HepG2 (cell line): ENCODE measurements around the gene TMEM222. TPM values are rescaled to one million over a fixed set of nuclear protein-coding genes. Genes with fewer than 3 reads are reported as not detected.

Source experiments
- ATAC-seq: fragments of 200-7000 bp; cut with Tn5 transposase; 3 replicates; pipeline ENCODE4 v1.9.1; 2020; ENCODE audit warnings: mild to moderate bottlenecking, moderate library complexity
- BruUV-seq: library from RNA; stranded (reverse); fragments of 400-500 nt; replicated peaks from 2 replicates; lab custom pipeline; 2021; lab: Mats Ljungman, UMichigan
- CTCF ChIA-PET: fragments of 300-600 bp; formaldehyde crosslinking; extraction: SDS; loops from one replicate; lab custom pipeline; 2021; ENCODE audit warnings: low total read pairs, inconsistent platforms, low intra/inter-chr PET ratio; lab: Yijun Ruan, JAX
- POLR2A ChIA-PET: fragments of 350-600 bp; sonication (Branson Sonifier 250); formaldehyde crosslinking; loops from one replicate; lab custom pipeline; 2020; ENCODE audit warnings: antibody characterized with exemption, inconsistent platforms; lab: Yijun Ruan, JAX
- DNase-seq: peaks from one replicate; pipeline ENCODE4 v3.0.0-alpha.2; 2015; ENCODE audit warnings: low spot score
- FAIRE-seq: peaks from 3 replicates; lab custom pipeline; 2011; peaks lifted over from hg19 to GRCh38; lab: Jason Lieb, UNC
- H2AFZ ChIP-seq: one replicate; pipeline ENCODE4 v1.6.1; 2011; ENCODE audit warnings: low read length, inconsistent platforms
- H3K27ac ChIP-seq: fragments of 300-600 bp; 3 replicates; pipeline ENCODE4 v1.8.0; 2011; ENCODE audit warnings: mixed run types, mild to moderate bottlenecking, mixed read lengths, low read length, inconsistent platforms; ENCODE audit not compliant: insufficient read depth; ENCODE audit errors: extremely low read length
- H3K27me3 ChIP-seq, 2 experiments: fragments of 200-600 bp in 1 of 2; 2 replicates in 1 of 2; 3 replicates in 1 of 2; pipeline versions ENCODE4 v1.6.0 to v1.8.0; 2011; ENCODE audit warnings: low read length in 2 of 2, mild to moderate bottlenecking in 2 of 2, moderate library complexity in 2 of 2, inconsistent platforms in 1 of 2; ENCODE audit not compliant: insufficient read depth in 2 of 2, control insufficient read depth in 1 of 2
- H3K36me3 ChIP-seq, 2 experiments: fragments of 200-600 bp in 1 of 2; replicated peaks in 1 of 2; 2 replicates in 1 of 2; 3 replicates in 1 of 2; pipeline versions ENCODE4 v1.5.1 to v1.8.0; 2011; ENCODE audit warnings: low read length in 2 of 2, inconsistent platforms in 1 of 2; ENCODE audit not compliant: insufficient read depth in 2 of 2, control insufficient read depth in 1 of 2
- H3K4me1 ChIP-seq: 2 replicates; pipeline ENCODE4 v1.5.1; 2012; ENCODE audit warnings: low read length, inconsistent platforms; ENCODE audit not compliant: insufficient read depth
- H3K4me2 ChIP-seq: 2 replicates; pipeline ENCODE4 v1.6.0; 2011; ENCODE audit warnings: low read depth, low read length, inconsistent platforms
- H3K4me3 ChIP-seq, 3 experiments: fragments of 200-600 bp in 1 of 3; sonication (generic), shearing (Covaris generic) in 1 of 3; replicated peaks in 1 of 3; 2 replicates each; pipeline ENCODE4 v1.5.1; 2011 to 2016; ENCODE audit warnings: low read length in 3 of 3, inconsistent platforms in 2 of 3, low read depth in 2 of 3, mild to moderate bottlenecking in 2 of 3, control low read depth in 1 of 3, mixed read lengths in 1 of 3; ENCODE audit not compliant: insufficient read depth in 1 of 3
- H3K79me2 ChIP-seq: one replicate; pipeline ENCODE4 v1.6.1; 2011; ENCODE audit warnings: low read length, inconsistent platforms; ENCODE audit not compliant: insufficient read depth
- H3K9ac ChIP-seq: 2 replicates; pipeline ENCODE4 v1.6.0; 2011; ENCODE audit warnings: mild to moderate bottlenecking, low read depth, low read length, inconsistent platforms; ENCODE audit not compliant: insufficient read depth
- H3K9me3 ChIP-seq: 2 replicates; pipeline ENCODE4 v1.5.1; 2012; ENCODE audit warnings: mild to moderate bottlenecking, low read length
- H4K20me1 ChIP-seq: 2 replicates; pipeline ENCODE4 v1.6.0; 2011; ENCODE audit warnings: inconsistent platforms, mild to moderate bottlenecking, low read length, moderate library complexity; ENCODE audit not compliant: insufficient read depth
- HOMEZ ChIP-seq: IDR thresholded peaks from 2 replicates; pipeline ENCODE4 v1.6.1; 2016; ENCODE audit warnings: low read depth
- PAX8 ChIP-seq: sonication (generic); formaldehyde crosslinking; IDR thresholded peaks from 2 replicates; pipeline ENCODE4 v1.8.0; 2022; ENCODE audit warnings: mild to moderate bottlenecking, missing genetic modification reagents, borderline replicate concordance
- ZFP82 ChIP-seq: sonication (generic); formaldehyde crosslinking; IDR thresholded peaks from 2 replicates; pipeline ENCODE4 v1.5.1; 2020; ENCODE audit warnings: mild to moderate bottlenecking, missing genetic modification reagents, borderline replicate concordance
- WGBS: methylation state at CpG from one replicate; pipeline ENCODE4 v1.1.6; 2017; ENCODE audit warnings: low lambda C conversion rate; 5-methylcytosine and 5-hydroxymethylcytosine counted together
- in situ Hi-C: cut with HindIII; loops from 2 replicates; pipeline ENCODE4 v1.10.0; 2017; ENCODE audit warnings: low pct_unique_long_range_greater_than_20kb; ENCODE audit not compliant: extremely low pct_ligation_motif_present
- intact Hi-C: fragments of 100-400 bp; cut with micrococcal nuclease; formaldehyde crosslinking; loops from one replicate; pipeline ENCODE4 v1.10.0; 2022; ENCODE audit not compliant: unreplicated experiment
- polyA plus RNA-seq, 8 experiments: library from polyadenylated mRNA; depleted of rRNA in 3 of 8; stranded (reverse) in 7 of 8; unstranded in 1 of 8; fragments of >200 nt; fragmentation: Illumina TruSeq in 4 of 8; extraction: Trizol in 4 of 8; gene quantifications; 2 replicates each; pipeline versions ENCODE4 v1.2.1 to v1.2.3, GENCODE V29; 2011 to 2016; ENCODE audit warnings: low read depth in 4 of 8, missing spikeins in 1 of 8, mixed read lengths in 1 of 8; ENCODE audit not compliant: insufficient read depth in 1 of 8
- total RNA-seq, 5 experiments: library from RNA; depleted of rRNA; stranded (reverse); fragments of >200 nt; fragmentation: Illumina TruSeq; extraction: Trizol; gene quantifications; 2 replicates each; pipeline ENCODE4 v1.2.3, GENCODE V29; 2016; ENCODE audit warnings: low read depth in 1 of 5

Gene TMEM222
- total and polyA plus RNA-seq, 2 of the 13 experiments (the other 11 are each of a cell fraction or from before 2014, with no cell fraction given): 22.7 to 29.6 TPM

- ChIA-PET POLR2A (interaction anchor here (0.6 kb wide), 1 partner anchor 15 kb away, joined by 3 read pairs; no protein-coding TSS in a partner anchor), CTCF (no interaction called here)
- FAIRE-seq: no peak
Observed at GRCh38 chr1:27380766-27381733, 59.1 kb downstream of the TMEM222 start.

GRCh38 chr1:27381969-27382762 is 60.2 kb downstream of the TMEM222 start:
- no peaks in the 10 kb centered on the region for H3K4me1 ChIP-seq
- ChIA-PET CTCF (no interaction called here), POLR2A (no interaction called here)
- H3K27ac ChIP-seq: no peak overlapping the region
- FAIRE-seq: no peak
- intact Hi-C loops: no loop called here
- no peak for DNase-seq
- TF ChIP-seq HOMEZ (CRISPR knock-in tag) (no peak), PAX8 (CRISPR knock-in tag) (no peak)
- H3K9me3 ChIP-seq: no peaks in the 10 kb centered on the region
- no TSS peak for BruUV-seq
- peaks cover 8 to 44% of the 10 kb centered on the region in 2 experiments for H3K27me3 ChIP-seq
- no peaks in the 10 kb centered on the region for H4K20me1 ChIP-seq
- no peaks in the 10 kb centered on the region for H3K36me3 ChIP-seq
- no peak for ATAC-seq
- no peak overlapping the region for H3K4me3 ChIP-seq
- H3K79me2 ChIP-seq: no peaks in the 10 kb centered on the region
- H3K4me2 ChIP-seq: no peak overlapping the region
- H3K9ac ChIP-seq: no peak overlapping the region
- 38% methylated on average over 9 of the region's 18 CpGs for WGBS
- no peak overlapping the region for H2AFZ ChIP-seq
- in situ Hi-C loops: no loop called here

More at GRCh38 chr1:27380766-27381733, 59.1 kb downstream of the TMEM222 start:
- H4K20me1 ChIP-seq: no peaks in the 10 kb centered on the region
- H3K9me3 ChIP-seq: no peaks in the 10 kb centered on the region
- no peak for ATAC-seq
- H3K4me3 ChIP-seq: no peak overlapping the region
- TF ChIP-seq ZFP82 (CRISPR knock-in tag): no peak
- TF ChIP-seq, all 625 proteins: peak for 0
- Histone ChIP-seq H3K9ac (no peak overlapping the region), H3K4me2 (no peak overlapping the region), H3K36me3 (no peaks in the 10 kb centered on the region), H3K4me1 (no peaks in the 10 kb centered on the region), H3K27ac (no peak overlapping the region), H2AFZ (no peak overlapping the region), H3K79me2 (no peaks in the 10 kb centered on the region), H3K27me3 (peaks cover 9 to 45% of the 10 kb centered on the region in 2 experiments)
- intact Hi-C loops (no loop called here), in situ Hi-C loops (no loop called here)
- no peak for DNase-seq
- 22% methylated on average over 9 of the region's 12 CpGs for WGBS
- BruUV-seq: no TSS peak
